DMS153 treated with DMSO at 0.1 percent for 48 hours (cell line): ENCODE results near the gene PSMD1.
A peak's percentile ranks its signal among the peaks of the same experiment; 100 is the strongest.
"Not testable (repeated sequence)": the region's sequence is repeated elsewhere in the genome, so short reads cannot be mapped to it uniquely, and the experiment has no call there.

Experiments
- DNase-seq: peaks from one replicate; lab custom pipeline; 2025; ENCODE audit not compliant: unreplicated experiment; lab: John Stamatoyannopoulos, UW

Gene PSMD1

DNA sequence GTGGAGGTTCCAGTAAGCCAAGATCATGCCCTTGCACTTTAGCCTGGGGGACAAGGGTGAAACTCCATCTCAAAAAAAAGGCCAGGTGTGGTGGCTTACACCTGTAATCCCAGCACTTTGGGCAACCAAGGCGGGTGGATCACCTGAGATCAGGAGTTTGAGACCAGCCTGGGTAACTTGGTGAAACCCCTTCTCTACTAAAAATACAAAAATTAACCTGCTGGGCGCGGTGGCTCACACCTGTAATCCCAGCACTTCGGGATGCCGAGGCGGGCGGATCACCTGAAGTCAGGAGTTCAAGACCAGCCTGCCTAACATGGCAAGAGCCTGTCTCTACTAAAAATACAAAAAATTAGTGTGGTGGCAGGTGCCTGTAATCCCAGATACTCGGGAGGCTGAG, 84.1 kb downstream of the PSMD1 start:
- not testable (repeated sequence) for DNase-seq

DNA sequence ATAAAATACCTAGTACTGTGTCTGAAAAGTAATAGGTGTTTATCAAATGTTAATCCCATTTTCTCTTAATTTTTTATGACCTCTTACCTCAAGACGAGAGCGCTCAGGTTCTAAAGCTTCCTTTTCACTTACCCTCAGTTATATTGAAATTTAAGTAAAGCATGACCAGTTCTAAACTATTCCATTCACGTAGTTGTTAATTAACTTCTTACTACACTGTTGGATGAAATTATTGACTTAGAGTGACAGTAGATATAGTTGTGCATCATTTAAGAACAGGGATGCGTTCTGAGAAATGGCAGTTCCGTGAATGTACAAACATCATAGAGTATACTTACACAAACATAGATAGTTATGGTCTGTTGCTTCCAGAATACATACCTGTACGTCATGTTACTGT, 88.2 kb downstream of the PSMD1 start:
- DNase-seq: no peak

DNA sequence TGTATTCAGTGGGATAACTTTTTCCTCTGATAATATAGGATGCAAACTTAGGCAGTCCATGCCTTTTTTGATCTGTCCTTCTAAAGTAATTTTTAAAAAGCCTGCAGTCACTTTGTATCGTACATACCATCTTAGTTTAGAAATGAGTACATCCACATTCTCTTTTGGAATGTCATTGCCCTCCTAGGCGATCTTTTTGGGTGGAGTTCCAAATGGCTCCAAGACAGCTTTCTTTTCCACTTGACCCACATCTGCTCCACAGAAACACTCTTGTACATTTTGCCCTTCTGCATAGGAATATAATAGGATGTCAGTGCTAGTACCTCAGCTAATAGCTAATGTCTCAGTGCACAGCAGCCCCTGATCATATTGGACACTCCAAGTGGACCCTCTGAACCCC, 90.0 kb downstream of the PSMD1 start:
- DNase-seq: no peak

DNA sequence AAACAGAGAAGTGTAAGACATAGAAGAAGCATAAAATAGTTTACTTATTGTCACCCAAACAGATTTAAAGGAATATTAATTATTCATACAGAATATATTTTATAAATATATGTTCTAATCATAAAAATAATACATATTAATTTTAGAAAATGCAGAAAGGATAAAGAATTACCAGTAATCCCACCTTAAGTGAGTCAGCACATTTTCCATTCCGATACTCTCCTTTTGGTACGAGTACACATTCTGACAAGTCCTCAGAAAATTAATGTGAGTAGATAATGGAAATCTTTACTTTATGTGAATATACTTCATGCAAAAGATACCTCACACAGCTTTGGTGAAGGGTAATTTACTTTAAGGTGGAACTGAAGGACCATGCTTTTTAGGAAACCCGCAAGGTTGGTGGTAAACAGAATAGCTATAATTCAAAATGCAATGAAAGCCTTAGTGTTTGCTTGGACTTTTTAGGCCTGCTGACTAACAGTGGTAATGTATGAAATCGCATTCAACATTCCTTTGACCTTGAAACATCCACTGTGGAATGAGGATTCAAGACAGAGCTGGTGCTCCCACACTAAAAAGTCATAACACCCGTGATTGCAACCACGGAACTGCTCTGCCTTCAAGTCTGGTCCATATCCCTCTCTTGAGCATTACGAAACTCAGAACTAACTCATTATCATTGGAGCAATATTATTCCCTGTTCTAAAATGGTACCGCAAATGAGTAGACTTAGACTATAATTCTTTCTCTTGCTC, 96.3 kb downstream of the PSMD1 start:
- no peak for DNase-seq

DNA sequence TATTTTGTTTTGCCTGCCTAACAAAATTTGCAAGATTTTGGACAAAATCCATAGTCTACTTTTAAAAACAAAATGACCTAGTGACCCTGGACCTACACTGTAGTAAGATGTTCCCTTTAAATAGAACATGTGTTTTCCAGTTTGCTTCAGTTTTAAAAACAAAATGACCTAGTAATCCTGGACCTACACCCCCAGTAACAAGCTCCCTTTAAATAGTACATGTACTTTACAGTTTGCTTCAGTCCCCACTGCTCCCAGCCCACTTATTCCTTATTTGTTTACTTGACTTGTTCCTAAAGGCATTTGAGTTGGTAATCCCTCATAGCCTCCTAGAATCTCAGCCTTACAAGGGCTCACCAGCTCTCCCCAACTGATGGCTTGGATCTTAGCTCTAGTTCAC, 102.6 kb downstream of the PSMD1 start:
- DNase-seq: no peak

DNA sequence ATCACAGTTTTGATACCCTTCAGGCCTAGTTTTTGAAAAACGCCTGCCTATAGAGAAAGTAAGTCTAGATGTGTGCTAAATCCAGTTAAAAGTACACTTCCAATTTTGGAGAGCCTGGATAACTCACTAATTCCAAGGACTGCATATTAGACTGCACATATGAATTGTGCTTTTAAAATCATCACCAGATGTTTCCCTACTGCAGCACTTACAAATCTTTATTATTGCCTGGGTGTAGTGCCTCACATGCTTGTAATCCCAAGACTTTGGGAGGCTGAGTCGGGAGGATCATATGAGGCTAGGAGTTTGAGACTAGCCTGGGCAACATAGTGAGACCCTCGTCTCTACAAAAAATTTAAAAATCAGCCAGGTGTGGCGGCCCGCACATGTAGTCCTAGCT, 104.0 kb downstream of the PSMD1 start:
- no peak for DNase-seq

DNA sequence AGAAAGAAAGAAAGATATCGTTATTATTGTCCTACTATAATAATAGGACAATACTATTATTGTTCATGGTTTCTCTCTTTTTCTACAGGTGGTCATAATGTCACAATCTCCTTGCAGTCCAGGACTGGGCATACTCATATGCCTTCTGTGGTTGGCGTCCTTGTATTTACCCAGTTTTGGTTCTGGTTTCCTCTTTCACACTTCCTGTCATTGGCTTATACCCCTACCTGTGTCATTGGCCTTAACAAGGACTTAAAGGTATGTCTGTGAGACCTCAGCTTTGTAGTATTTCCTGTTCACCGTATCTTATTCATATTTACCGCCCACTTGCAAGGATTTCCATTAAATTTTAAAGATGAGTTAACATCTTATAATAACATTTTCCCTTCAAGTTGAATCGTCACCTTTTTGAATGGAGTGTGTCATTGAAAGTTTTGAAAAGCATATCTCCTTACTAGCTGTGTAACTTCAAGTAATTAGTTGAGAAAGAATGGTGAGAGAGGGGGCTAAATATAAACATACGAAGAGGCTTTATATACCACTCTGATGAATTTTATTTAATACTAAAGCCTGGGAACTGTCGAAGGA, 104.7 kb downstream of the PSMD1 start:
- DNase-seq: no peak

DNA sequence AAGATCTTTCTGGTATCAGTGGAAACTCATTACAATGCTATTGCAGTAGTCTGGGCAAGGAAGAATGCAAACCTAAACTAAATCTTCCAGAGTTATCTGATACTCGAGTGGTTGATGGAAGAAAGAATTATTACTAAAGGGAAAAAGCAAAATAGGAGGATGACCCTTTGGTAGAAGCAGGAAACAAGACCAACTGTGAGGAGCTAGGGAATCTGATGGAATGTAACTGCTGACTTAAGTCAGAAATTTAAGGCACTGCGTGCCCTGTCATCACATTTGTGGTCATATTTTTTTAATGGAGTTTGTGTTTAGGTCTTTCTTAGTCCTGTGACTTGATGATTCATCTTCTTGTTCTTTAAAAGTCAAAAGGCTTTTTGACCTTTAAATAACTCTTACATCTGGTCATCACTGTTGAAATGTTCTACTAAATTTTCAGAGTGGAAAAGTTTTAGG, 105.2 kb downstream of the PSMD1 start:
- no peak for DNase-seq

DNA sequence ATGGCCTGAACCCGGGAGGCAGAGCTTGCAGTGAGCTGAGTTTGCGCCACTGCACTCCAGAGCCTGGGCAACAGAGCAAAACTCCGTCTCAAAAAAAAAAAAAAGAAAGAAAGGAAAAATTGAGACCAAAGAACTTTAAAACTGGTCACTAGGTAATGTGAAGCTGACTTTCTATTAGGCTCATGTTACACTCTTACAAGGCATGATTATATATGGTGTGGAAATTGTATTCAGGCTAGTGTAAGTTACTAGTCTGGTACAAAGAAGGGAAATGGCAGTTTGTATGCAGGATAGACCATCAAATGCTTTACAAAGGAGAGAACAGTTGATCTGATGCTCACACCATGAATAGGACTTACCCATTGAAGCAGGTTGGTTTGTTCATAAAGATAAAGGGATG, 106.3 kb downstream of the PSMD1 start:
- no peak for DNase-seq

DNA sequence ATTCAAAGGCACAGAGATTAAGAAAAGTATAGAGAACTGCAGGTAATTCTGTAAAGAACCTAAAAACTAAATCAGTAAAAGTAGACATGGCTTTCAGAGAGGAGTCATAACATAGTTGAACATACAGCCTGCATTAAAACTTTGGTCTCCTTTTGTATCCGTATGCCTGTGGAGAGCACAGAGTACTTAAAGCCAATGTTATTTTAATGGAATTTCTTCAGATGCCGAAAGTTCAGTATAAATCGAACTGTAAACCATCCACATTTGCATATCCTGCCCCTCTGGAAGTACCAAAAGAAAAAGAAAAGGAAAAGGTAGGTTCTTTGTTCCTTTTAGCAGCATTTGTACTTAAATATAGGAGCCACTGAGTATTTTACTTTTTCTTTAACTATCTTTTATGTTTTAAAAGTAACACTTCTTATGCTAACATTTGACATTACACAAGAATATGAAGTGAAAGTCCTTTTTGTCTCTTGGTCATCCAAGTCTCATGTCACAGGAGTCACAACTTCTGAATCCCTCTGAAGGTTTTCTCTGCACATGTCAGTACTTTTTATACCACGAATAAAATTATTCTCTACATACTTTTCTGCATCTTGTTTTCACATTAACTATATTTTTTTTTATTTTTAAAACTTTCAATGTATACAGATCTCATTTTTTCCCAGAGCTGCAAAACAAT, 106.9 kb downstream of the PSMD1 start:
- no peak for DNase-seq

DNA sequence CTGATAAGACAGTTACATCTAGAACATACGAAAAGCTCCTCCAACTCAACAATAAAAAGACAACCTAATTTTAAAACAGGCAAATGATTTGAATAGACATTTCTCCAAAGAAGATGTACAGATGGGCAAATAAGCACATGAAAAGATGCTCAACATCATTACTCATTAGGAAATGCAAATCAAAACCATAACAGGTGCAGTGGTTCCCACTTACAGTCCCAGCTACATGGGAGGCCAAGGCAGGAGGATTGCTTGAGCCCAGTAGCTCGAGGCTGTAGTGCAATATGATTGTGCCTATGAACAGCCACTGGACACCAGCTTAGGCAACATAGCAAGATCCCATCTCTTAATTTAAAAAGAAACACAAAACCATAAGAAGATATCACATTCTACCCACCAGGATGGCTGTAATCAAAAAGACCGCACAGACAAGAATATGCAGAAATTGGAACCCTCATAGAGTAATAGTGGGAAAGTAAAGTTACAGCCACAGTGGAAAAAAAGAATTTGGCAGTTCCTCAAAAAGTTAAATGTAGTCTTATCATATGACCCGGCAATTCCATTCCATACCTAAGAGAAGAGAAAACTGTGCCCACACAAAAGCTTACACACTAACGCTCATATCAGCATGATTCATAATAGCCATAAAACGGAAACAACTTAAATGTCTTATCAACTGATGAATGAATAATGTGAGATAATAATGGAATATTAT, 111.2 kb downstream of the PSMD1 start:
- no peak for DNase-seq

DNA sequence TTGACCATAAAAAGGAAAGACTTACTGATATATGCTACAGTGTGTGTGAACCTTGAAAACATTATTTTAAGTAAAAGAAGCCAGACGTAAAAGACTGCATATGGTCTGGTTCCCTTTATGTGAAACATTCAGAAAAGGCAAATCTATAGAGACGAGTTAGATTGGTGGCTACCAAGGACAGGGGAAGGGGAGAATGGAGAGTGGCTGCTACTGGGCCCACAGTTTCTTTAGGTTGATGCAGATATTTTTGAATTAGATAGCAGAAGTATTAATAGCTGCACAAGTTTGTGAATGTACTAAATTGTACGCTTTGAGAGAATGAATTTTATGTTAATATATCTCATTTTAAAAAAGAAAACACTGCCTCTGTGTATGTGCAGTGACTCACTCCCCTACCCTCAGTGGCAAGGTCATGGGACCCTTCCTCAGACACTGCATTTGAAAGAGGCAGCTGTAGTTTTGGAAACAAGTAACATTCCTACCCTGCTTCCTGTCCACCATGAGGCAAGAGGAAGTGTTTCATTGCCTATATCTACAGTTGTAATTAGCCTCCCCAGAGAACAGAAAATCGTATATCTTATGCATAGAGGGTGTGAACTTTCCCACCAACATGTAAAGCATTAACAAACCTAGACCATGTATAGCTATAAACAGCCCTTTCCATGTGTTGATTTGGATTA, 111.9 kb downstream of the PSMD1 start:
- DNase-seq: no peak

DNA sequence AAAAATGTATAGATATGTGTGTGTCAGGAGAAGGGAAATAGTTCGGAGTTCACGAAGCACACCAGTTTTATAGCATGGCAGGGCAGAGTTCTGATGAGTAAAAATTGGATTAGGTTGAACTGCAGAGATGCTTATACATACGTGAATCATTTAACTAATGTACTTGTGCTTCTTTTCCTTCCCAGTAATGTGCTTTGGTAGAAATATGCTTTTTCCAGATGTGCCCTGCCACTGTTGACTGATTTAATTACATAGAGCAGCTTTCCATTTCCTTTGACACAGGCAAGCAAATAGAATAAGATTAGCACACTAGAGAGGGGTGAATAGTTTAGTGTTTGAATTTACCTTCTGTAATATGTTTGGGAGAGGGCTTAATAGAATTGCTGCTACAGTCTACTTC, 112.8 kb downstream of the PSMD1 start:
- no peak for DNase-seq

DNA sequence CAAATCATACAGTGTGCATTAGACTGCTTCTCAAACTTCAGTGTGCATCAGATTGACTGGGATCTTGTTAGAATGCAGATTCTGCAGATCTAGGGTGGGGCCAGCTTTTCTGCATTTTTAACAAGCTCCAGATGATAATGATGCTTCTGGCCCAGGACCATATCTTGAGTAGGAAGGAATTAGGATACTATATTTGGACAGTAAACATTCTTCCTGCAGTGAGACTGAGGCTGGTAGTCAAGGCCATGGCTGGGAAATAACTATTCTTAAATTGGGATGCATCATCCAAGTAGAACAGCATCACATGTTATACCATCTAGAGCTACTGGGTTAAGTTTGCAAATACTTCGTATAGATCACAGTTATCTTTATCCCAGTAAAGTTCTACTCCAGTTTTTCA, 113.4 kb downstream of the PSMD1 start:
- no peak for DNase-seq

DNA sequence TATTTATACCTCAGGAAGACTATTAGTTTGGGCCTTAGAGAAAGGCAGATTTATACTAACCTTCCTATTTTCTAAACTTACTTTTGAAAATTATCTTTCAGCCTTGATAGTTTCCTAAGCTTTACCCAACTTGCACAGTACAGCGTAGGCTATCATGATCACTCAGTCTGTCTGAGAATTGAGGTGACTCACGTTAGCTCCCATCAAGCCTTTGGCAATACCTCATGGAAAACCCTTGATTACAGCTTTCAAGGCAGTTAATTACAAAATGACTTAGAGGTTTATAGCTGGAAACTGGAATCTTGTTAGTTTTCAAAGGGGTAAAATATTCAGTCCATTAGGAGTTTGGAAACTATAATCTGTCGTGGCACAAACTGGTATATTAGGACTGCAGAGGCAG, 115.4 kb downstream of the PSMD1 start:
- no peak for DNase-seq

DNA sequence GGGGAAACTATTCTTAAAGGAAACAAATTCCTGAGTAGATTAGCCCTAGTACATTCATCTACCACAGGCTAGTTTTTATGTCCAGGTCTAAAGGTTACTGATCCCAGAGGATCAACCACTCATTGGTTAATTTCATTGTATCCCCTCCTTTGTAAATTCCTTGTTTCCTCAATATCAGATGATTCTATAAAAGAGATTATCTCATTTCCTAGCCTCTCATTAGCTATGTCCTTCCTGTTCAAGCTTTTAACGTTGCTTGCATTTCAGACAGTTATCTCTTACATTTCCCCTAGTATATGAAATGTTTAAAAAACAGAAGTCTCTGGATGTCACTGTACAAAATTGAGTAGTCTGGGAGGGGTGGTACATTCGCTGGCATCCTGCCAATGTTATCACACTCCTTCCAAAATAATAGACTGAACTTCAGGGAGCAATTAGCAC, 117.6 kb downstream of the PSMD1 start:
- no peak for DNase-seq

DNA sequence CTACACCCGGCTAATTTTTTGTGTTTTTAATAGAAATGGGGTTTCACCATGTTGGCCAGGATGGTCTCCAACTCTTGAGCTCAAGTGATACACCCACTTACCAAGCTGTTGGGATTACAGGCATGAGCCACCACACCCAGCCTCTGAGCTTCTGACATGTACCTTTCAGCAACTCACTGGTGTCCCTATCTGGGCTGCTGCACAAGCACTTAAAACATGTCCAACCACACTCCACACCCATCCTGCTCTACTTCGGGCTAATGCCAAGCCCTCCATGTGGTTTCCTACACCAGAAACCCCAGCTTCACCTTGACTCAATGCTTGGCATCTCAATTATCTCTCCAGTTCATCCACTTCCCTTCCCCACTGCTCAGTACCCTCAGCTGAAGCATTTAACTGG, 119.4 kb downstream of the PSMD1 start:
- DNase-seq: no peak

DNA sequence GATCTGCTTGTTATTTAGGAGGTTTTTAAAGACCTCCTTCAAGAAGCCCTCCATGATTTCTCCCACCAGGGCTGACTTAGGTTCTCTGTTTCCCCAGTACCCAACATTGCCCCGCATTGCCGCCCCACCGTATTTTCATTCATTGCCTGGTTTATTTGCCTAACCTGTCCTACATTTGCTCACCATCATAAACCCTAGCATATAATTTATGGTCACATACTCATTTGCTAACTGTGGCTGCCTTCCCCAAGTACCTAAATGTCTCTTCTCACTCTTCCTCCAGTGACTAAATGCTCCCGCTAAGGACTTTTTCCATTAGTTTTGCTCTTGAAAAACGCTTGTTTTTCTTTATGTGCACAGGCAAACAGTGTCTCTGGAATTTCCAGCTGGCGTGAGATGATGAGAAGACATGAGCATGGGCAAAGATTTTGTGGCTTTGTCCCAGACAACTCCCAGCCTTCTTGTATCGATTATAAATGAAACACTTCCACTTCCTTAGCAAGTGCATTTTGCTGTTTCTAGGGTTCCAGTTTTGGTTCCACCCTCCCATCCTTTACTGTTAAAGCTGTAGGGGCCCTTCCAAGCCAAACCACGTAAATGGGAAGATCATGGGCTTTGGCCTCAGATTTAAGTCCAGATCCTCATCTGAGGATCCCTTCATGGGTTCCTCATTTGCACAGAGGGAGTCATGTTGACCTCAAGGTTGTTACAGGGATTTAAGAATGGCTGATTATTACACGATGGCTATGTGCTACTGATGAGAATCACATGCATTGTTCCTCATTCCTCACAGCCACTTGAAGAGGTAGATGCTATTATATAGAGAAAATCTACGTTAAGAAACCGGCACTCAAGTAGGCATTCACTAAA, 120.7 kb downstream of the PSMD1 start:
- DNase-seq: no peak

DNA sequence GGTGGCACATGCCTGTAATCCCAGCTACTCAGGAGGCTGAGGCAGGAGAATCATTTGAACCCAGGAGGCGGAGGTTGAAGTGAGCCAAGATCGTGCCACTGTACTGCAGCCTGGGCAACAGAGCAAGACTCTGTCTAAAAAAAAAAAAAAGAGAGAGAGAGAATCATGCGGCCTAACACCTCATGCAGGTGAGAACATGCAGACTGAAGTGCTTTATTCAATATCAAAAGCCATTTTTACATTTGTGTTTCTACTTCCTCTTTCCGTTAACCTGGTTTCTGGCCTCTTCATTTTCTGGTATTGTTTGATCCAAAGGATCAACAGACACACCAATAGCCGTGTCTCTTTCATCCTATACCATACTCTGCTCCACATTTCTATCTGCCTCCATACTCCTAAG, 122.1 kb downstream of the PSMD1 start:
- peak; percentile 9 for DNase-seq

DNA sequence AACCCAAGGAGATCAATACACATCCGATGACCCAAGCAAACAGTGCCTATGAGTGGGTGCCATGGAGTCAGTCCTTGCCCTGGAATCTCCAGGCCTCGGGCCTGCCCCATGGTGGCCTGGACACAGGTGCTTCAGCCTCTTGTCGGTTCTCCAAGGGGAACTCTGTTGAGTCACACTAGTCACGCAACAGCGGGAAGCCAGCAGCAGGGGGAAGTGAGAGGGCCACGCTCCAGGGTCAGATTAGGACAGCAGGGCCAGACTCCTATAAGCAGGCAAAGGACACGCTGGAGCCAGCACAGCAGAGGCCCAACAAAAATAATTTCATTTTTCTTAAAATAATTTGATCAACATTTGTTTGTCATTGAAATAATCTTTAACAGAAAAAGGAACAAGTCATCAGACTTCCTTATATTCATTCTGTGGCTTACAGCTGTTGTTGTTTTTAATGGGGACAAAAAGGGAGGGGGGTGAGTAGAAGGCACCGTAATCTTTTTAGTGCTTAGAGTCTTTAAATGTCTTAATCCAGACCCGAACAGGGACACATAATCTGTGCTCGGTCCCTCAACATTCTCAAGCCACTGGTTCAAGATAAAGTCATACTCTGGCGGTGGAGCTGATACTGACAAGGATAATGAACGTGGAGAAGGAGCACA, 125.3 kb downstream of the PSMD1 start:
- DNase-seq: no peak
